Neural progenitor cell (in vitro differentiated cells): Measurements from ENCODE around the gene HRG. TPM values are rescaled to one million over a fixed set of nuclear protein-coding genes. Genes with fewer than 3 reads are reported as not detected.

Experiments
- DNase-seq: peaks from one replicate; pipeline ENCODE4 v3.0.0-alpha.2; 2016; ENCODE audit warnings: low spot score
- H2AFZ ChIP-seq: fragments of 200-600 bp; sonication (generic); replicated peaks from 2 replicates; pipeline ENCODE4 v1.6.1; 2016; ENCODE audit warnings: antibody characterized with exemption
- H3F3A ChIP-seq: fragments of 200-600 bp; sonication (generic); 2 replicates; pipeline ENCODE4 v1.6.1; 2016; ENCODE audit warnings: antibody characterized with exemption, low read depth
- H3K27ac ChIP-seq: fragments of 200-600 bp; sonication (generic); 2 replicates; pipeline ENCODE4 v1.5.1; 2016; ENCODE audit warnings: mild to moderate bottlenecking
- H3K27me3 ChIP-seq: fragments of 200-600 bp; sonication (generic); 2 replicates; pipeline ENCODE4 v1.6.1; 2016; ENCODE audit warnings: mild to moderate bottlenecking, moderate library complexity
- H3K36me3 ChIP-seq: fragments of 200-600 bp; sonication (generic); 2 replicates; pipeline ENCODE4 v1.5.1; 2016
- H3K4me1 ChIP-seq: fragments of 200-600 bp; sonication (generic); 2 replicates; pipeline ENCODE4 v1.6.1; 2016; ENCODE audit warnings: mixed run types
- H3K4me2 ChIP-seq: fragments of 200-600 bp; sonication (generic); 2 replicates; pipeline ENCODE4 v1.6.1; 2016
- H3K4me3 ChIP-seq: fragments of 200-600 bp; sonication (generic); 2 replicates; pipeline ENCODE4 v1.5.1; 2016
- H3K79me2 ChIP-seq: fragments of 200-600 bp; sonication (generic); 2 replicates; pipeline ENCODE4 v1.6.1; 2016; ENCODE audit warnings: low read depth
- H3K9ac ChIP-seq: fragments of 200-600 bp; sonication (generic); 2 replicates; pipeline ENCODE4 v1.6.1; 2016
- H3K9me3 ChIP-seq: fragments of 200-600 bp; sonication (generic); 2 replicates; pipeline ENCODE4 v1.5.1; 2016; ENCODE audit warnings: low read depth
- H4K20me1 ChIP-seq: fragments of 200-600 bp; sonication (generic); 2 replicates; pipeline ENCODE4 v1.6.1; 2016; ENCODE audit warnings: low read depth
- H3K27ac Mint-ChIP-seq: 3 replicates; pipeline ENCODE4 v1.8.0; 2021; ENCODE audit warnings: mixed read lengths
- H3K27me3 Mint-ChIP-seq: 2 replicates; pipeline ENCODE4 v1.8.0; 2022; ENCODE audit warnings: low read depth, mild to moderate bottlenecking, inconsistent platforms, moderate library complexity, mixed read lengths; ENCODE audit not compliant: insufficient read depth
- H3K36me3 Mint-ChIP-seq: 3 replicates; pipeline ENCODE4 v1.8.0; 2021; ENCODE audit warnings: mixed read lengths
- H3K4me1 Mint-ChIP-seq: 3 replicates; pipeline ENCODE4 v1.8.0; 2021; ENCODE audit warnings: mixed read lengths
- H3K4me3 Mint-ChIP-seq: 3 replicates; pipeline ENCODE4 v1.8.0; 2021; ENCODE audit warnings: mild to moderate bottlenecking, moderate library complexity, mixed read lengths
- H3K9me3 Mint-ChIP-seq: 3 replicates; pipeline ENCODE4 v1.8.0; 2020; ENCODE audit warnings: mixed read lengths
- EZH2 ChIP-seq: fragments of 200-600 bp; sonication (generic); IDR thresholded peaks from 2 replicates; pipeline ENCODE4 v1.6.1; 2017; ENCODE audit warnings: antibody characterized with exemption, mild to moderate bottlenecking, moderate library complexity
- EZH2phosphoT487 ChIP-seq: fragments of 200-600 bp; sonication (generic); IDR thresholded peaks from 2 replicates; pipeline ENCODE4 v1.6.1; 2017; ENCODE audit warnings: antibody characterized with exemption
- total RNA-seq: library from RNA; depleted of rRNA; stranded (reverse); fragments of >200 nt; gene quantifications from 2 replicates; pipeline ENCODE4 v1.2.3, GENCODE V29; 2015; ENCODE audit warnings: low replicate concordance
- TF ChIP-seq, protein P1 (sequence below): fragments of 200-600 bp; sonication (generic); IDR thresholded peaks from 2 replicates; pipeline ENCODE4 v1.5.1; 2017; ENCODE audit warnings: antibody characterized with exemption, mild to moderate bottlenecking

Gene HRG
- total RNA-seq, 1 donor from 2014 or later: not detected

DNA sequence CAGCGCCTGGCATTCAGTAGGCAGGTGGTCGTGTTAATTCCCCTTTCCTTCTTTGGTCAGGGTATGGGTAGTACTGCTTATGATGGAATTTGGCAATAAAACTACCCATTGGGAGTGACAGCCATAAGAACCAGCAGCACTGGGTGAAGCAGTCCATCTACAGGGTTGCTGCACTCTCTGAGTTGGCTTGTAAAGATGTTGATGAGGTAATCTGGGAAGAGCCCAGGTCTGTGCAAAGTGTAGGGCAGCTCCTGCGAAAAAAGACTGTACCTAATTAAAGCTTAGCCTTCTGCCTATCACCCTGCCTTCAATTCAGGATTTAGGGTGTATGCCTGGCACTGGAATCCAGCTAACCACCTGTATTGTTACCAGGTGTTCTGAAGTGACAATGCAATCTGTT is 30.3 kb upstream of the HRG start:
- H3K36me3 ChIP-seq: no peaks in the 10 kb centered on the region
- H3K4me2 ChIP-seq: no peak overlapping the region
- no peak for DNase-seq
- Mint-ChIP-seq H3K4me1 (peaks cover 4% of the 10 kb centered on the region), H3K27ac (no peak overlapping the region), H3K9me3 (no peaks in the 10 kb centered on the region), H3K4me3 (no peak overlapping the region), H3K36me3 (no peaks in the 10 kb centered on the region), H3K27me3 (peaks cover 4% of the 10 kb centered on the region)
- H3K27me3 ChIP-seq: no peaks in the 10 kb centered on the region
- TF ChIP-seq, protein P1, sequence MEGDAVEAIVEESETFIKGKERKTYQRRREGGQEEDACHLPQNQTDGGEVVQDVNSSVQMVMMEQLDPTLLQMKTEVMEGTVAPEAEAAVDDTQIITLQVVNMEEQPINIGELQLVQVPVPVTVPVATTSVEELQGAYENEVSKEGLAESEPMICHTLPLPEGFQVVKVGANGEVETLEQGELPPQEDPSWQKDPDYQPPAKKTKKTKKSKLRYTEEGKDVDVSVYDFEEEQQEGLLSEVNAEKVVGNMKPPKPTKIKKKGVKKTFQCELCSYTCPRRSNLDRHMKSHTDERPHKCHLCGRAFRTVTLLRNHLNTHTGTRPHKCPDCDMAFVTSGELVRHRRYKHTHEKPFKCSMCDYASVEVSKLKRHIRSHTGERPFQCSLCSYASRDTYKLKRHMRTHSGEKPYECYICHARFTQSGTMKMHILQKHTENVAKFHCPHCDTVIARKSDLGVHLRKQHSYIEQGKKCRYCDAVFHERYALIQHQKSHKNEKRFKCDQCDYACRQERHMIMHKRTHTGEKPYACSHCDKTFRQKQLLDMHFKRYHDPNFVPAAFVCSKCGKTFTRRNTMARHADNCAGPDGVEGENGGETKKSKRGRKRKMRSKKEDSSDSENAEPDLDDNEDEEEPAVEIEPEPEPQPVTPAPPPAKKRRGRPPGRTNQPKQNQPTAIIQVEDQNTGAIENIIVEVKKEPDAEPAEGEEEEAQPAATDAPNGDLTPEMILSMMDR: no peak
- no peak for TF ChIP-seq EZH2phosphoT487
- no peak for TF ChIP-seq EZH2
- peaks cover 3% of the 10 kb centered on the region for H3K4me1 ChIP-seq
- H4K20me1 ChIP-seq: no peaks in the 10 kb centered on the region
- H3K9me3 ChIP-seq: no peaks in the 10 kb centered on the region
- H2AFZ ChIP-seq: no peak overlapping the region
- no peak overlapping the region for H3K27ac ChIP-seq
- H3K9ac ChIP-seq: no peak overlapping the region
- no peaks in the 10 kb centered on the region for H3F3A ChIP-seq
- no peak overlapping the region for H3K4me3 ChIP-seq
- no peaks in the 10 kb centered on the region for H3K79me2 ChIP-seq

DNA sequence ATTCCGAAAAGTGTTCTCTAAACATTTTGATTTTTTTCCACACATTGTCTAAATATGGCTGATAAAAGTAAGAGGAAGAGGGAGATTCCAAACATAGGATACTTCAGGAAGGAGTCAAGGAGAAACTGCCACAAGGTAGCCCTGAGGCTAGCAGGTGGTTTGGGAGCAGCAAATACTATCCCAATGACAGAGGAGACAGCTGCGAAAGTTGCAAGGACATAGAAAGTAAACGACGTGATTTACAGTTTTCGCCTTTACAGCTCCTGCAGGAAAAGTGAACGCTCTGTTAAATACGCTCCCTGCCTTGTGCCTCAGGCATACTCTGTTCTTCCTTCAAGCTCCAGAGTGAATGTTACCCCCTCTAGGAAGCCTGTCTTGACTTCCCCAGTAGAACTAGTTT is 29.3 kb upstream of the HRG start:
- Histone ChIP-seq H3K79me2 (no peaks in the 10 kb centered on the region), H4K20me1 (no peaks in the 10 kb centered on the region), H3K27me3 (no peaks in the 10 kb centered on the region), H3K4me1 (peaks cover 5% of the 10 kb centered on the region), H2AFZ (no peak overlapping the region), H3K27ac (no peak overlapping the region), H3F3A (no peaks in the 10 kb centered on the region), H3K36me3 (no peaks in the 10 kb centered on the region), H3K4me3 (no peak overlapping the region), H3K4me2 (no peak overlapping the region), H3K9me3 (no peaks in the 10 kb centered on the region), H3K9ac (no peak overlapping the region)
- no peak overlapping the region for H3K27ac Mint-ChIP-seq
- no peak for DNase-seq
- peaks cover 7% of the 10 kb centered on the region for H3K4me1 Mint-ChIP-seq
- peaks cover 4% of the 10 kb centered on the region for H3K27me3 Mint-ChIP-seq
- TF ChIP-seq, protein P1: no peak
- TF ChIP-seq EZH2 (no peak), EZH2phosphoT487 (no peak)
- H3K9me3 Mint-ChIP-seq: no peaks in the 10 kb centered on the region
- no peaks in the 10 kb centered on the region for H3K36me3 Mint-ChIP-seq
- no peak overlapping the region for H3K4me3 Mint-ChIP-seq

DNA sequence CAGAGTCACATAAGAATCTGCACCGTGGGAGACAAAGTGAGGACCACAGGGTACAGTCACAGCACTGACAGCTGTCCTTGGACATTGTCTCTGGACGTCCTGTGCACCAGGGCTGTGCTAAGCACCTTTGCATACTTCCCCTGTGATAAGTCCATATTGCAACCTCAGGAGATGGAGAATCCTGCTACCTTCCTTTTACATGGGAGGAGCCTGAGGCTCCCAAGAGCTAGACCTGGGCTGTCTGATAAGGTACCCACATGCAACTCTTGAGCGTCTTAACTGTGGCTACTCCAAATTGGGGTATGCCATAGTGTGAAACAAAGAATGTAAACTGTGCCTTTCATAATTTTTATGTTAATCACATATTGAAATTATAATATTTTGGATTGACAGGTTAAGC is 28.1 kb upstream of the HRG start:
- Histone ChIP-seq H3K4me3 (no peak overlapping the region), H3K9me3 (no peaks in the 10 kb centered on the region), H3K4me1 (peaks cover 5% of the 10 kb centered on the region), H3K4me2 (no peak overlapping the region), H3F3A (no peaks in the 10 kb centered on the region), H3K36me3 (no peaks in the 10 kb centered on the region), H3K27me3 (no peaks in the 10 kb centered on the region), H4K20me1 (no peaks in the 10 kb centered on the region), H2AFZ (no peak overlapping the region), H3K79me2 (no peaks in the 10 kb centered on the region), H3K27ac (no peak overlapping the region), H3K9ac (no peak overlapping the region)
- no peak overlapping the region for H3K27ac Mint-ChIP-seq
- H3K9me3 Mint-ChIP-seq: no peaks in the 10 kb centered on the region
- H3K27me3 Mint-ChIP-seq: peaks cover 4% of the 10 kb centered on the region
- no peak overlapping the region for H3K4me3 Mint-ChIP-seq
- TF ChIP-seq EZH2phosphoT487: no peak
- no peak for TF ChIP-seq EZH2
- TF ChIP-seq, protein P1: no peak
- no peaks in the 10 kb centered on the region for H3K36me3 Mint-ChIP-seq
- H3K4me1 Mint-ChIP-seq: peaks cover 7% of the 10 kb centered on the region
- DNase-seq: no peak

DNA sequence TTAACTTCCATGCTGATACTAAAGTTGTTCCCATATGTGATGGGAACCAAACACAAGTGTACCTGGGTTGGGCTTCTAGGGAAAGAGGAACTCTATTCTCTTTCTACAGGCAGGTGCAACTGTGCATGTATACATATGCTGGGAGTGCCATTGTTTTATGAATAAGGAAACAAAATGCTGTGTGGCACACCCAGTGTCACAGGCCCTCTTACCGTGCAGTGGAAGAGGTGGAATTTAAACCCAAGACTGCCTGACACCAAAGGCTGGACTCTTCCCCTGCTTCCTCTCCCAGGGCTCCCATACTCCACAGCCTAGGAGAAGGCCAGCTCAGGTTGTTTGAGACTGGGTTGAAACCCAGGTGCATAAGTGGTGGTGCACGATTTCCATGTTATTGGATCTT is 27.6 kb upstream of the HRG start:
- no peaks in the 10 kb centered on the region for H4K20me1 ChIP-seq
- no peak for DNase-seq
- peaks cover 5% of the 10 kb centered on the region for H3K4me1 ChIP-seq
- H3K4me3 Mint-ChIP-seq: no peak overlapping the region
- peaks cover 7% of the 10 kb centered on the region for H3K4me1 Mint-ChIP-seq
- no peaks in the 10 kb centered on the region for H3K36me3 Mint-ChIP-seq
- H3K27me3 Mint-ChIP-seq: peaks cover 4% of the 10 kb centered on the region
- H3K79me2 ChIP-seq: no peaks in the 10 kb centered on the region
- TF ChIP-seq EZH2phosphoT487: no peak
- TF ChIP-seq, protein P1: no peak
- no peak for TF ChIP-seq EZH2
- no peak overlapping the region for H3K4me3 ChIP-seq
- no peaks in the 10 kb centered on the region for H3K27me3 ChIP-seq
- no peaks in the 10 kb centered on the region for H3K9me3 ChIP-seq
- H3K36me3 ChIP-seq: no peaks in the 10 kb centered on the region
- no peak overlapping the region for H3K27ac Mint-ChIP-seq
- no peaks in the 10 kb centered on the region for H3K9me3 Mint-ChIP-seq
- no peaks in the 10 kb centered on the region for H3F3A ChIP-seq
- H2AFZ ChIP-seq: no peak overlapping the region
- no peak overlapping the region for H3K4me2 ChIP-seq
- no peak overlapping the region for H3K9ac ChIP-seq
- H3K27ac ChIP-seq: no peak overlapping the region
